HAP-1 (cell line): ENCODE data around the gene ZFYVE1.
"Not testable (repeated sequence)": the region's sequence is repeated elsewhere in the genome, so short reads cannot be mapped to it uniquely, and the experiment has no call there.

Experiments
- DNase-seq, 2 experiments: peaks; one replicate each; pipeline ENCODE4 v3.0.0-alpha.2; 2016 to 2020; ENCODE audit warnings: low spot score in 2 of 2
- H3K27me3 ChIP-seq: fragments of 250-450 bp; sonication (Bioruptor Pico); 2 replicates; pipeline ENCODE4 v1.5.1; 2020; ENCODE audit warnings: low read depth, mild to moderate bottlenecking, moderate library complexity
- H3K36me3 ChIP-seq: fragments of 250-450 bp; sonication (Bioruptor Pico); replicated peaks from 2 replicates; pipeline ENCODE4 v1.5.1; 2020; ENCODE audit warnings: mild to moderate bottlenecking
- H3K4me1 ChIP-seq: fragments of 250-450 bp; sonication (Bioruptor Pico); 2 replicates; pipeline ENCODE4 v1.5.1; 2020; ENCODE audit warnings: mild to moderate bottlenecking
- H3K4me3 ChIP-seq: fragments of 250-450 bp; sonication (Bioruptor Pico); 2 replicates; pipeline ENCODE4 v1.5.1; 2020; ENCODE audit warnings: mild to moderate bottlenecking, moderate library complexity
- H3K9me3 ChIP-seq: fragments of 250-450 bp; sonication (Bioruptor Pico); 2 replicates; pipeline ENCODE4 v1.5.1; 2020; ENCODE audit warnings: mild to moderate bottlenecking, moderate library complexity
- in situ Hi-C: fragments of 300-500 bp; cut with MboI; formaldehyde crosslinking; loops from 3 replicates; pipeline ENCODE4 v1.14.3; 2020; ENCODE audit warnings: low sequenced_read_pairs, inconsistent platforms, mixed read lengths

Gene ZFYVE1

GRCh38 chr14:73022051-73022450, 4.9 kb downstream of the ZFYVE1 start:
- peak in 1 of 2 experiments; percentile 93 for DNase-seq
- H3K9me3 ChIP-seq = no peaks in the 10 kb centered on the region
- no peaks in the 10 kb centered on the region for H3K27me3 ChIP-seq
- H3K36me3 ChIP-seq = 0 out of 2 replicates have a peak, but pooled peaks cover 3% of the 10 kb centered on the region
- no peak overlapping the region for H3K4me3 ChIP-seq
- peaks cover 14% of the 10 kb centered on the region for H3K4me1 ChIP-seq
- in situ Hi-C loops = no loop called here

GRCh38 chr14:73016011-73016410, 10.9 kb downstream of the ZFYVE1 start:
- H3K27me3 ChIP-seq, H3K36me3 ChIP-seq, in situ Hi-C loops, H3K9me3 ChIP-seq, DNase-seq, H3K4me3 ChIP-seq, H3K4me1 ChIP-seq: not testable (repeated sequence)

DNA sequence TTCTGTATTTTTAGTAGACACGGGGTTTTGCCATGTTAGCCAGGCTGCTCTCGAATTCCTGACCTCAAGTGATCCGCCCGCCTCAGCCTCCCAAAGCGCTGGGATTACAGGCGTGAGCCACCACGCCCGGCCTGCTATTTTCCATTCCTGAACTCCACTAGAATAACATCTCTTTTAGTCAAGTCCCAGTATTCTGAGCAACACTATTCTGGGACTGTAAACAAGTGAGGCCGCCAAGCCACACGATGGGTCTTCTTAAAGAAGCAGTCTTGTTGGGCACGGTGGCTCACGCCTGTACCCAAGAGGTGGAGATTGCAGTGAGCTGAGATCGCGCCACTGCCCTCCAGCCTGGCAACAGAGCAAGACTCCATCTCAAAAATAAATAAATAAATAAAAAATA, 11.4 kb downstream of the ZFYVE1 start:
- in situ Hi-C loops, H3K9me3 ChIP-seq, H3K36me3 ChIP-seq, H3K4me3 ChIP-seq, H3K27me3 ChIP-seq, DNase-seq, H3K4me1 ChIP-seq: not testable (repeated sequence)

GRCh38 chr14:73014105-73014504, 12.8 kb downstream of the ZFYVE1 start:
- Histone ChIP-seq H3K36me3 (no peaks in the 10 kb centered on the region), H3K9me3 (no peaks in the 10 kb centered on the region), H3K27me3 (no peaks in the 10 kb centered on the region), H3K4me1 (no peaks in the 10 kb centered on the region; the same call in 1 of the 2 replicates), H3K4me3 (no peak overlapping the region)
- in situ Hi-C loops = no loop called here
- no peak for DNase-seq

DNA sequence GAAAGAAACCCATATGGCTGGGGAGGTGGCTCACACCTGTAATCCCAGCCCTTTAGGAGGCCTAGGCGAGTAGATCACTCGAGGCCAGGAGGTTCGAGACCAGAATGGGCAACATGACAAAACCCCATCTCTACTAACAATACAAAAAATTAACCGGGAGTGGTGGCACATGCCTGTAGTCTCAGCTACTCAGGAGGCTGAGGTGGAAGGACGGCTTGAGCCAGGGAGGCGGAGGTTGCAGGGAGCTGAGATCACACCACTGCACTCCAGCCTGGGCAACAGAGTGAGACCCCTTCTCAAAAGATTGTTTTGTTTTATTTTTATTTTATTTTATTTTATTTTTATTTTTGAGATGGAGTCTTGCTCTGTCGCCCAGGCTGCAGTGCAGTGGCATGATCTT, 15.7 kb downstream of the ZFYVE1 start:
- H3K9me3 ChIP-seq, H3K4me1 ChIP-seq, DNase-seq, H3K4me3 ChIP-seq, H3K36me3 ChIP-seq, H3K27me3 ChIP-seq, in situ Hi-C loops: not testable (repeated sequence)

GRCh38 chr14:73008501-73008900, 18.4 kb downstream of the ZFYVE1 start:
- no peak for DNase-seq
- Histone ChIP-seq H3K27me3 (no peaks in the 10 kb centered on the region), H3K36me3 (no peaks in the 10 kb centered on the region), H3K4me3 (no peak overlapping the region), H3K9me3 (no peaks in the 10 kb centered on the region), H3K4me1 (no peaks in the 10 kb centered on the region)
- in situ Hi-C loops = no loop called here

GRCh38 chr14:73007835-73008234, 19.1 kb downstream of the ZFYVE1 start:
- no peak overlapping the region for H3K4me3 ChIP-seq
- no peaks in the 10 kb centered on the region for H3K27me3 ChIP-seq
- H3K36me3 ChIP-seq = no peaks in the 10 kb centered on the region
- no peaks in the 10 kb centered on the region for H3K4me1 ChIP-seq
- in situ Hi-C loops = no loop called here
- H3K9me3 ChIP-seq = no peaks in the 10 kb centered on the region
- no peak for DNase-seq

DNA sequence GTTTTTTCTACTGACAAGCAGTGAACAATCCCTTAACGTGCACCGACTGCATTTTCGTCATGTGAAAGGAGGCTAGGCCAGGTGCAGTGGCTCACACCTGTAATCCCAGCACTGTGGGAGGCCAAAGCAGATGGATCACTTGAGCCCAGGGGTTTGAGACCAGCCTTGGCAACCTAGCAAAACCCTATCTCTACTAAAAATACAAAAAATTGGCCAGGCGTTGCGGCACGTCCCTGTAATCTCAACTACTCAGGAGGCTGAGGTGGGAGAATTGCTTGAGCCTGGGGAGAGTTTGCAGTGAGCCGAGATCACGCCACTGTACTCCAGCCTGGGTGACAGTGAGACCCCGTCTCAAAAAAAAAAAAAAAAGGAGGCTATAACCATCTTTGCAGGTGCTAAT, 22.3 kb downstream of the ZFYVE1 start:
- H3K9me3 ChIP-seq, H3K27me3 ChIP-seq, H3K4me1 ChIP-seq, DNase-seq, H3K4me3 ChIP-seq, H3K36me3 ChIP-seq, in situ Hi-C loops: not testable (repeated sequence)

- no peak for DNase-seq
- Histone ChIP-seq H3K4me3 (no peak overlapping the region), H3K9me3 (no peaks in the 10 kb centered on the region), H3K36me3 (no peaks in the 10 kb centered on the region), H3K27me3 (no peaks in the 10 kb centered on the region), H3K4me1 (peaks cover 3% of the 10 kb centered on the region; the same call in 1 of the 2 replicates)
- in situ Hi-C loops = no loop called here
Observed at GRCh38 chr14:73003681-73004080, 23.2 kb downstream of the ZFYVE1 start.

GRCh38 chr14:73000073-73000472, 26.8 kb downstream of the ZFYVE1 start:
- H3K27me3 ChIP-seq = no peaks in the 10 kb centered on the region
- H3K36me3 ChIP-seq = peaks cover 3% of the 10 kb centered on the region
- no peaks in the 10 kb centered on the region for H3K9me3 ChIP-seq
- H3K4me1 ChIP-seq = peaks cover 3% of the 10 kb centered on the region; the same call in 1 of the 2 replicates
- H3K4me3 ChIP-seq = no peak overlapping the region
- in situ Hi-C loops = no loop called here
- no peak for DNase-seq

GRCh38 chr14:72999316-72999715, 27.6 kb downstream of the ZFYVE1 start:
- in situ Hi-C loops = no loop called here
- Histone ChIP-seq H3K9me3 (no peaks in the 10 kb centered on the region), H3K4me1 (peaks cover 3% of the 10 kb centered on the region; the same call in 1 of the 2 replicates), H3K27me3 (no peaks in the 10 kb centered on the region), H3K36me3 (peaks cover 3% of the 10 kb centered on the region), H3K4me3 (no peak overlapping the region)
- DNase-seq = no peak

DNA sequence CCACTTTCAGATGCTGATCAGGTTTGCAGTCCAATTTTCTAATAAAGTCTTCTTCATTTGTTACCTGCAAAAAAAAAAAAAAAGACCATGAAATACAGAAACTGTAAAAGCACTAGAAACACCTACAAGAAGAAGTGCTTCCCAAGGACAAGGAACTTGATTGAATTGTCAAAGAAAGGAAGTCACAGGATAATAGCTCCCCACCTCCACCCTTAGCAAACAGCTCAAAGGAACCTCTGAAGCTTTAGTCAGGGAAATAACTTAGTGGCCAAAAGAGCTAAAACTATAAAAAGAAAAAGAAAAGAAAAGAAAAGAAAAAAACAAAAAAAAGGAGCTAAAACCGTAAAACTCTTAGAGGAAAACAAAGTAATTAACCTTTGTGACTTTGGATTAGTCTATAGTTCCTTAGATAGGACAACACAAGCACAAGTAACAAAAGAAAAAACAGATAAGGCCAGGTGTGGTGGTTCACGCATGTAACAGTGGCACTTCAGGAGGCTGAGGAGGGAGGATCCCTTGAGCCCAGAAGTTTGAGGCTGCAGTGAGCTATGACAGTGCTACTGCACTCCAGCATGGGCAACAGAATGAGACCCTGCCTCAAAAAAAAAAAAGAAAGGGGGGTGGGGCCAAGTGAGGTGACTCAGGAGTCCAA, 28.5 kb downstream of the ZFYVE1 start:
- Histone ChIP-seq H3K36me3 (peaks cover 3% of the 10 kb centered on the region), H3K4me1 (peaks cover 3% of the 10 kb centered on the region; the same call in 1 of the 2 replicates), H3K4me3 (no peak overlapping the region), H3K9me3 (no peaks in the 10 kb centered on the region), H3K27me3 (no peaks in the 10 kb centered on the region)
- in situ Hi-C loops = no loop called here
- DNase-seq = no peak

GRCh38 chr14:72996916-72997315, 30.0 kb downstream of the ZFYVE1 start:
- Histone ChIP-seq H3K9me3 (no peaks in the 10 kb centered on the region), H3K4me3 (no peak overlapping the region), H3K27me3 (no peaks in the 10 kb centered on the region), H3K4me1 (peaks cover 3% of the 10 kb centered on the region; the same call in 1 of the 2 replicates), H3K36me3 (peaks cover 6% of the 10 kb centered on the region)
- in situ Hi-C loops = no loop called here
- DNase-seq = no peak

DNA sequence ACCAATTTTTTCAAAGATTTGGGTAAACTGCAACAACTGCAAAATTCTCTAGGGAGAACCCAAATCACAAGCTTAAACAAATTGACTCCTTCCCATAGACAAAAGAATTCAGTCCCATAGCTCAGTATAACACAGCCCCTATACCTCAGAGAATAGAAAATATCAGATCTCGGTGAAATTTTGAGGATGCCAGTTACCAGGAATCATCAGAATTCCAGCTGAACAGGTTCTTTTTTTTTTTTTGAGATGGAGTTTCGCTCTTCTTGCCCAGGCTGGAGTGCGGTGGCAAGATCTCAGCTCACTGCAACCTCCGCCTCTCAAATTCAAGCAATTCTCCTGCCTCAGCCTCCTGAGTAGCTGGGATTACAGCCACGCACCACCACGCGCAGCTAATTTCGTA, 36.7 kb downstream of the ZFYVE1 start:
- no peak for DNase-seq
- Histone ChIP-seq H3K4me3 (no peak overlapping the region), H3K4me1 (no peaks in the 10 kb centered on the region), H3K9me3 (no peaks in the 10 kb centered on the region), H3K27me3 (no peaks in the 10 kb centered on the region), H3K36me3 (peaks cover 2% of the 10 kb centered on the region; the same call in 1 of the 2 replicates)
- in situ Hi-C loops = no loop called here

GRCh38 chr14:72986857-72987256, 40.0 kb downstream of the ZFYVE1 start:
- in situ Hi-C loops = no loop called here
- H3K4me1 ChIP-seq = no peaks in the 10 kb centered on the region
- H3K27me3 ChIP-seq = no peaks in the 10 kb centered on the region
- no peak overlapping the region for H3K4me3 ChIP-seq
- no peak for DNase-seq
- no peaks in the 10 kb centered on the region for H3K9me3 ChIP-seq
- no peaks in the 10 kb centered on the region; the same call in 1 of the 2 replicates for H3K36me3 ChIP-seq
